GM12891 (cell line): ENCODE data around the gene KIF13A.

Source experiments
- POLR2A ChIP-seq: IDR thresholded peaks from 2 replicates; pipeline ENCODE4 v1.6.1; 2011; ENCODE audit warnings: low read depth, low read length, control low read depth
- POLR2AphosphoS5 ChIP-seq: IDR thresholded peaks from 2 replicates; pipeline ENCODE4 v1.6.1; 2011; ENCODE audit warnings: low read depth, low read length, control low read depth
- TAF1 ChIP-seq: IDR thresholded peaks from 2 replicates; pipeline ENCODE4 v1.6.1; 2011; ENCODE audit warnings: low read depth, low read length, control low read depth

DNA sequence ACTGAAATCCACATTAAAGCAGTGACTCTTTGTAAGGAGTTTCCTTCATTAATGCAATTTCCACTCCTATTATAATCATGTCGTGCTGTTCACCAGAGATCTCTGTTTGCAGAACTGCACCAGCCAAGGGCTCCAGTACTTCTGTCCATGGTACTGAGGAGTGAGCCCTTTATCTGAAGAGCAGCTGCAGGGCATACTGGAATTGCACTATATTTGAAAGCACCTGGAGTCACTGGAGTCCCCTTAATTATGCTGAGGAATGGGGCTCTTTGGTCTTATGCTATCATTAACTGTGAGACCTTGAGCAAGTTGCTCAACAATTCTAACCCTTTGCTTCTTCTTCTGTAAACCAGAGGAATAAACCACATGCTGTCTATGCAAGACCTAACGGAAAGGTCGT is 219.0 kb downstream of the KIF13A start:
- TF ChIP-seq TAF1, result no peak
- TF ChIP-seq POLR2AphosphoS5, result no peak
- no peak for TF ChIP-seq POLR2A
